Thymus (tissue), 11 donors: Measurements from ENCODE around the gene DTX3. TPM values are rescaled to one million over a fixed set of nuclear protein-coding genes. Genes with fewer than 3 reads are reported as not detected.
"Not testable (repeated sequence)": the region's sequence is repeated elsewhere in the genome, so short reads cannot be mapped to it uniquely, and the experiment has no call there.

Experiments
- DNase-seq, 9 donors: peaks; one replicate each; pipeline ENCODE4 v3.0.0-alpha.2; 2013; ENCODE audit warnings: low spot score in 9 of 9, low read depth in 6 of 9, missing footprints in 1 of 9
- H3K27ac ChIP-seq, 2 donors: one replicate each; pipeline ENCODE4 v1.5.1; 2013; ENCODE audit warnings: control low read depth in 1 of 2, low read depth in 1 of 2, low read length in 1 of 2, mild to moderate bottlenecking in 1 of 2, moderate library complexity in 1 of 2
- H3K27me3 ChIP-seq, 2 donors: one replicate each; pipeline ENCODE4 v1.5.1; 2013; ENCODE audit warnings: low read length in 1 of 2; ENCODE audit not compliant: control insufficient read depth in 2 of 2, insufficient read depth in 1 of 2
- H3K36me3 ChIP-seq, 2 donors: one replicate each; pipeline ENCODE4 v1.5.1; 2013; ENCODE audit warnings: low read length in 1 of 2, mild to moderate bottlenecking in 1 of 2, moderate library complexity in 1 of 2; ENCODE audit not compliant: control insufficient read depth in 2 of 2, insufficient read depth in 2 of 2
- H3K4me1 ChIP-seq, 2 donors: one replicate each; pipeline ENCODE4 v1.5.1; 2013; ENCODE audit warnings: low read length in 2 of 2; ENCODE audit not compliant: control insufficient read depth in 2 of 2, insufficient read depth in 2 of 2
- H3K4me3 ChIP-seq, 2 donors: one replicate each; pipeline ENCODE4 v1.5.1; 2013; ENCODE audit warnings: low read length in 2 of 2, control low read depth in 1 of 2, mild to moderate bottlenecking in 1 of 2
- H3K9me3 ChIP-seq, 2 donors: one replicate each; pipeline ENCODE4 v1.5.1; 2013; ENCODE audit warnings: low read length in 1 of 2, mild to moderate bottlenecking in 1 of 2; ENCODE audit not compliant: control insufficient read depth in 2 of 2, insufficient read depth in 1 of 2
- WGBS: extraction: QIAGEN DNeasy Blood & Tissue Kit; methylation state at CpG from one replicate; pipeline ENCODE4 v1.1.7; 2013; 5-methylcytosine and 5-hydroxymethylcytosine counted together
- polyA plus RNA-seq: library from polyadenylated mRNA; stranded (reverse); fragments of 200-250 nt; gene quantifications from one replicate; pipeline ENCODE4 v1.2.3, GENCODE V29; 2013
- total RNA-seq: library from RNA; stranded (reverse); fragments of 120-200 nt; gene quantifications from one replicate; pipeline ENCODE4 v1.2.4, GENCODE V29; 2013
- donor health status: healthy.

The DTX3 gene
- total and polyA plus RNA-seq, 2 donors: 16.6 to 36.8 TPM

GRCh38 chr12:57586832-57587429, 17.7 kb upstream of the DTX3 start:
- WGBS: 98% methylated on average over 3 of the region's 3 CpGs
- H3K36me3 ChIP-seq: no peaks in the 10 kb centered on the region
- H3K4me3 ChIP-seq: no peak overlapping the region
- H3K9me3 ChIP-seq: peaks cover 0 to 4% of the 10 kb centered on the region in 2 donors
- no peak overlapping the region for H3K27ac ChIP-seq
- H3K27me3 ChIP-seq: peaks cover 10 to 74% of the 10 kb centered on the region in 2 donors
- no peak for DNase-seq
- peaks cover 13 to 14% of the 10 kb centered on the region in 2 donors for H3K4me1 ChIP-seq

- DNase-seq: not testable (repeated sequence)
These were observed 15.5 kb upstream of the DTX3 start for GRCh38 chr12:57588951-57589610.

GRCh38 chr12:57590479-57590863, 14.2 kb upstream of the DTX3 start:
- peaks cover 15% of the 10 kb centered on the region in 2 donors for H3K4me1 ChIP-seq
- peaks cover 8 to 42% of the 10 kb centered on the region in 2 donors for H3K27me3 ChIP-seq
- 28% methylated on average over 2 of the region's 2 CpGs for WGBS
- DNase-seq: no peak
- H3K4me3 ChIP-seq: peak overlapping the region; percentile 75 to 90
- H3K36me3 ChIP-seq: peaks cover 3 to 4% of the 10 kb centered on the region in 2 donors
- H3K9me3 ChIP-seq: peaks cover 0 to 4% of the 10 kb centered on the region in 2 donors
- H3K27ac ChIP-seq: peak overlapping the region in 1 of 2 donors; percentile 75

More at GRCh38 chr12:57588951-57589610, 15.5 kb upstream of the DTX3 start:
- not testable (repeated sequence) for H3K9me3 ChIP-seq, H3K36me3 ChIP-seq, H3K27ac ChIP-seq, H3K4me3 ChIP-seq
- WGBS: 97% methylated on average over 15 of the region's 15 CpGs
- Histone ChIP-seq H3K4me1 (peaks cover 15% of the 10 kb centered on the region in 2 donors), H3K27me3 (peaks cover 10 to 54% of the 10 kb centered on the region in 2 donors)

GRCh38 chr12:57590864-57591781, 13.5 kb upstream of the DTX3 start, which contains the start of gene PIP4K2C:
PIP4K2C (plus strand) TSS chr12:57591192; CDS start chr12:57591290, 98 bp downstream.
- Histone ChIP-seq H3K4me1 (peaks cover 15% of the 10 kb centered on the region in 2 donors), H3K9me3 (peaks cover 0 to 4% of the 10 kb centered on the region in 2 donors), H3K27ac (peak within 1 kb of the TSS; percentile 30 to 75), H3K4me3 (peak within 1 kb of the TSS; percentile 75 to 90), H3K36me3 (peaks cover 6 to 8% of the 10 kb centered on the region in 2 donors), H3K27me3 (peaks cover 5 to 36% of the 10 kb centered on the region in 2 donors)
- WGBS: 2% methylated on average over 69 of the region's 69 CpGs
- DNase-seq: peak in 7 of 9 donors; percentile 52 to 81 (median 65)

- WGBS: 65% methylated on average over 10 of the region's 10 CpGs
- H3K27ac ChIP-seq: no peak overlapping the region
- no peak for DNase-seq
These were observed 12.8 kb upstream of the DTX3 start for GRCh38 chr12:57591782-57592325.

GRCh38 chr12:57592551-57593165, 12.0 kb upstream of the DTX3 start:
- peaks cover 0 to 4% of the 10 kb centered on the region in 2 donors for H3K9me3 ChIP-seq
- peaks cover 6 to 21% of the 10 kb centered on the region in 2 donors for H3K36me3 ChIP-seq
- DNase-seq: no peak
- no peak overlapping the region for H3K27ac ChIP-seq
- peaks cover 15% of the 10 kb centered on the region in 2 donors for H3K4me1 ChIP-seq
- peaks cover 0 to 21% of the 10 kb centered on the region in 2 donors for H3K27me3 ChIP-seq
- H3K4me3 ChIP-seq: no peak overlapping the region
- 98% methylated on average over 2 of the region's 2 CpGs for WGBS

More at GRCh38 chr12:57591782-57592325, 12.8 kb upstream of the DTX3 start:
- Histone ChIP-seq H3K9me3 (peaks cover 0 to 4% of the 10 kb centered on the region in 2 donors), H3K4me1 (peaks cover 15% of the 10 kb centered on the region in 2 donors), H3K36me3 (peaks cover 6 to 13% of the 10 kb centered on the region in 2 donors), H3K4me3 (peak overlapping the region; percentile 75 to 90), H3K27me3 (peaks cover 4 to 29% of the 10 kb centered on the region in 2 donors)

GRCh38 chr12:57593187-57593586, 11.4 kb upstream of the DTX3 start:
- no peak for DNase-seq
- H3K27ac ChIP-seq: no peak overlapping the region
- H3K27me3 ChIP-seq: peaks cover 0 to 16% of the 10 kb centered on the region in 2 donors
- 98% methylated on average over 4 of the region's 4 CpGs for WGBS
- H3K4me3 ChIP-seq: no peak overlapping the region
- peaks cover 15% of the 10 kb centered on the region in 2 donors for H3K4me1 ChIP-seq
- H3K36me3 ChIP-seq: peaks cover 6 to 25% of the 10 kb centered on the region in 2 donors
- H3K9me3 ChIP-seq: peaks cover 0 to 4% of the 10 kb centered on the region in 2 donors

- peaks cover 0 to 5% of the 10 kb centered on the region in 2 donors for H3K27me3 ChIP-seq
- peaks cover 18 to 19% of the 10 kb centered on the region in 2 donors for H3K4me1 ChIP-seq
- no peak for DNase-seq
- H3K36me3 ChIP-seq: peaks cover 36 to 56% of the 10 kb centered on the region in 2 donors
- no peak overlapping the region for H3K27ac ChIP-seq
- WGBS: 92% methylated on average over 2 of the region's 2 CpGs
- no peak overlapping the region for H3K4me3 ChIP-seq
- H3K9me3 ChIP-seq: no peaks in the 10 kb centered on the region
These were observed 4.2 kb upstream of the DTX3 start for GRCh38 chr12:57600395-57600794.
